OCI-LY3 (cell line): ENCODE data around the gene EIF4A3.

Experiments
- H2AFZ ChIP-seq: fragments of 200-600, 300-600 bp; shearing (Covaris generic); 2 replicates; pipeline ENCODE4 v1.6.0; 2014; ENCODE audit warnings: antibody characterized with exemption, low read depth, low read length
- H3K27ac ChIP-seq: fragments of 200-600, 300-600 bp; sonication (generic); 2 replicates; pipeline ENCODE4 v1.5.1; 2014; ENCODE audit warnings: mild to moderate bottlenecking, low read length, moderate library complexity, mixed read lengths
- H3K27me3 ChIP-seq: fragments of 200-600, 300-600 bp; sonication (generic); 2 replicates; pipeline ENCODE4 v1.6.1; 2014; ENCODE audit warnings: low read depth, low read length, mixed read lengths
- H3K36me3 ChIP-seq: fragments of 200-600, 300-600 bp; sonication (generic); replicated peaks from 2 replicates; pipeline ENCODE3; 2014; ENCODE audit warnings: low read depth, low read length, mixed read lengths
- H3K4me1 ChIP-seq: fragments of 300-600, 200-600 bp; sonication (generic); 2 replicates; pipeline ENCODE4 v1.6.1; 2014; ENCODE audit warnings: low read length, mixed read lengths
- H3K4me2 ChIP-seq: fragments of 200-600, 300-600 bp; sonication (generic); 2 replicates; pipeline ENCODE4 v1.6.1; 2014; ENCODE audit warnings: low read length, mixed read lengths
- H3K4me3 ChIP-seq: fragments of 300-600, 200-600 bp; sonication (generic); 2 replicates; pipeline ENCODE4 v1.5.1; 2014; ENCODE audit warnings: antibody characterized with exemption, mild to moderate bottlenecking, low read length, moderate library complexity
- H3K79me2 ChIP-seq: fragments of 300-600, 200-600 bp; shearing (Covaris generic); 2 replicates; pipeline ENCODE4 v1.6.1; 2014; ENCODE audit warnings: mild to moderate bottlenecking, low read length, mixed read lengths
- H3K9ac ChIP-seq: fragments of 300-600, 200-600 bp; shearing (Covaris generic); 2 replicates; pipeline ENCODE4 v1.6.0; 2014; ENCODE audit warnings: mild to moderate bottlenecking, low read length, moderate library complexity
- H3K9me3 ChIP-seq: fragments of 200-600, 300-600 bp; shearing (Covaris generic); 2 replicates; pipeline ENCODE4 v1.6.1; 2014; ENCODE audit warnings: low read length, mixed read lengths; ENCODE audit not compliant: insufficient read depth
- H4K20me1 ChIP-seq: fragments of 200-600, 300-600 bp; sonication (generic); 2 replicates; pipeline ENCODE4 v1.6.1; 2016; ENCODE audit warnings: low read length, mixed read lengths; ENCODE audit not compliant: insufficient read depth
- CTCF ChIP-seq: fragments of 200-600, 300-600 bp; sonication (generic); IDR thresholded peaks from 2 replicates; pipeline ENCODE4 v1.5.1; 2014; ENCODE audit warnings: antibody characterized with exemption, low read length, low read depth
- EZH2phosphoT487 ChIP-seq: fragments of 200-600 bp; shearing (Covaris generic); IDR thresholded peaks from 2 replicates; pipeline ENCODE4 v1.6.1; 2018; ENCODE audit warnings: antibody characterized with exemption, mixed run types, low read depth

Gene EIF4A3

GRCh38 chr17:80138856-80139426 lies 8.0 kb downstream of the EIF4A3 start:
- Histone ChIP-seq H3K4me2 (no peak overlapping the region), H4K20me1 (no peaks in the 10 kb centered on the region), H3K9me3 (no peaks in the 10 kb centered on the region), H3K4me1 (no peaks in the 10 kb centered on the region; the same call in 1 of the 2 replicates), H3K79me2 (peaks cover 22% of the 10 kb centered on the region), H3K27me3 (no peaks in the 10 kb centered on the region), H3K9ac (no peak overlapping the region), H3K27ac (no peak overlapping the region), H3K4me3 (no peak overlapping the region), H2AFZ (no peak overlapping the region), H3K36me3 (peaks cover 74% of the 10 kb centered on the region)
- no peak for TF ChIP-seq EZH2phosphoT487
- no peak for TF ChIP-seq CTCF

- peaks cover 74% of the 10 kb centered on the region for H3K36me3 ChIP-seq
- H4K20me1 ChIP-seq = no peaks in the 10 kb centered on the region
- H3K4me2 ChIP-seq = no peak overlapping the region
These were observed 9.8 kb downstream of the EIF4A3 start for GRCh38 chr17:80137131-80137530.

GRCh38 chr17:80133626-80133970 lies 13.3 kb downstream of the EIF4A3 start:
- Histone ChIP-seq H3K4me2 (no peak overlapping the region), H3K27me3 (no peaks in the 10 kb centered on the region), H3K4me1 (no peaks in the 10 kb centered on the region), H4K20me1 (no peaks in the 10 kb centered on the region), H2AFZ (no peak overlapping the region), H3K27ac (no peak overlapping the region), H3K79me2 (no peaks in the 10 kb centered on the region), H3K9ac (no peak overlapping the region), H3K4me3 (no peak overlapping the region), H3K9me3 (no peaks in the 10 kb centered on the region), H3K36me3 (peaks cover 50% of the 10 kb centered on the region)
- TF ChIP-seq EZH2phosphoT487 = no peak

More at GRCh38 chr17:80137131-80137530, 9.8 kb downstream of the EIF4A3 start:
- no peak for TF ChIP-seq CTCF
- no peak for TF ChIP-seq EZH2phosphoT487
- peaks cover 5% of the 10 kb centered on the region for H3K79me2 ChIP-seq
- H3K4me1 ChIP-seq = no peaks in the 10 kb centered on the region
- H3K4me3 ChIP-seq = no peak overlapping the region
- no peaks in the 10 kb centered on the region for H3K27me3 ChIP-seq
- no peak overlapping the region for H3K27ac ChIP-seq
- no peak overlapping the region for H2AFZ ChIP-seq
- H3K9me3 ChIP-seq = no peaks in the 10 kb centered on the region
- H3K9ac ChIP-seq = no peak overlapping the region

- no peaks in the 10 kb centered on the region for H3K79me2 ChIP-seq
- H3K9ac ChIP-seq = no peak overlapping the region
- no peak for TF ChIP-seq EZH2phosphoT487
- TF ChIP-seq CTCF = no peak
- H3K4me1 ChIP-seq = no peaks in the 10 kb centered on the region
- H2AFZ ChIP-seq = no peak overlapping the region
- H4K20me1 ChIP-seq = no peaks in the 10 kb centered on the region
- no peaks in the 10 kb centered on the region for H3K27me3 ChIP-seq
- H3K9me3 ChIP-seq = no peaks in the 10 kb centered on the region
- H3K27ac ChIP-seq = no peak overlapping the region
- no peak overlapping the region for H3K4me3 ChIP-seq
- no peak overlapping the region for H3K4me2 ChIP-seq
- H3K36me3 ChIP-seq = peaks cover 45% of the 10 kb centered on the region
These were observed 13.9 kb downstream of the EIF4A3 start for GRCh38 chr17:80132906-80133625.
